IgD-negative memory B cell (primary cell): ENCODE results near the gene MAPRE2. TPM values are rescaled to one million over a fixed set of nuclear protein-coding genes. Genes with fewer than 3 reads are reported as not detected.

Experiments used
- H3K27ac Mint-ChIP-seq, 3 donors: one replicate each; pipeline ENCODE4 v1.8.0; 2020 to 2022; ENCODE audit warnings: mild to moderate bottlenecking in 3 of 3, mixed read lengths in 3 of 3, moderate library complexity in 1 of 3
- H3K27me3 Mint-ChIP-seq: one replicate; pipeline ENCODE4 v1.8.0; 2021; ENCODE audit warnings: mixed read lengths
- H3K36me3 Mint-ChIP-seq: one replicate; pipeline ENCODE4 v1.8.0; 2020; ENCODE audit warnings: mild to moderate bottlenecking, mixed read lengths
- H3K4me1 Mint-ChIP-seq, 3 donors: one replicate each; pipeline ENCODE4 v1.8.0; 2020 to 2022; ENCODE audit warnings: mixed read lengths in 3 of 3, mild to moderate bottlenecking in 1 of 3
- H3K4me3 Mint-ChIP-seq, 4 donors: one replicate each; pipeline ENCODE4 v1.8.0; 2020 to 2022; ENCODE audit warnings: mild to moderate bottlenecking in 4 of 4, mixed read lengths in 4 of 4, moderate library complexity in 3 of 4
- H3K9me3 Mint-ChIP-seq, 3 donors: one replicate each; pipeline ENCODE4 v1.8.0; 2020 to 2021; ENCODE audit warnings: mixed read lengths in 3 of 3, mild to moderate bottlenecking in 1 of 3
- polyA plus RNA-seq: library from polyadenylated mRNA; unstranded; fragments of 300-500 nt; fragmentation: Illumina TruSeq; gene quantifications from one replicate; pipeline ENCODE4 v1.2.3, GENCODE V29; 2021

The MAPRE2 gene
- polyA plus RNA-seq, 1 donor from 2014 or later, result 63.3 TPM

DNA sequence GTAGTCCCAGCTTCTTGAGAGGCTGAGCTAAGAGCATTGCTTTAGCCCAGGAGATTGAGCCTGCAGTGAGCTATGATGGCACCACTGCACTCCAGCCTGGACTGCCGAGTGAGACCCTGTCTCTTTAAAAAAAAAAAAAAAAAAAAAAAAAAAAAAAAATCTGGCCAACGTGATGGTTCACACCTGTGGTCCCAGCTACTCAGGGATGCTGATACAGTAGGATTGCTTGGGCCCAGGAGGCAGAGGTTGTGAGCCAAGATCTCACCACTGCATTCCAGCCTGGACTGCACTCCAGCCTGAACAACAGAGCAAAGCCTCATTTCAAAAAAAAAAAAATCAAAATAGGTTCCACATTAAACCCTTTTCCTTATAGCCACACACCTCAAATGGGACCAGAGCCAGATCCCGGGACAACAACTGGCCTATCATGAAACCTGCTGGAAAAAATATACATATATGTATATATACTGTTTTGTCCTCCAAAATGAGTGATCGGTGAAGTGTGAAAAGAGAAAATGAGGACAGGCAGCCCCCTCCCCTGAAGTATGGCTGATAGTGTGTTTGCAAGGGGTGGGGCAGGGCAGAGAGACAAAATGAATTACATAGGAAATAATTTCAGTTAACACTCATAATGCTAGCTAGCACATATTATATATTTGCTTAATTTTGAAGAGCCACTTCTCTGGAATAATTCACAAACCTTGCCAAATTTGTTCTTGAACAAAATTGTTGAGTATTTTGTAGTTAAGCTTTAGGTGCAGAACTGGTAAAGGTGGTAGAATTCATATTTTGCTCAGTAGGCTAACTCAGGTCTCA lies 22.9 kb downstream of the MAPRE2 start:
- Mint-ChIP-seq H3K4me3 (no peak overlapping the region), H3K27me3 (no peaks in the 10 kb centered on the region), H3K36me3 (no peaks in the 10 kb centered on the region), H3K27ac (no peak overlapping the region), H3K4me1 (peaks cover 21 to 65% (median 34%) of the 10 kb centered on the region in 3 donors), H3K9me3 (no peaks in the 10 kb centered on the region)

DNA sequence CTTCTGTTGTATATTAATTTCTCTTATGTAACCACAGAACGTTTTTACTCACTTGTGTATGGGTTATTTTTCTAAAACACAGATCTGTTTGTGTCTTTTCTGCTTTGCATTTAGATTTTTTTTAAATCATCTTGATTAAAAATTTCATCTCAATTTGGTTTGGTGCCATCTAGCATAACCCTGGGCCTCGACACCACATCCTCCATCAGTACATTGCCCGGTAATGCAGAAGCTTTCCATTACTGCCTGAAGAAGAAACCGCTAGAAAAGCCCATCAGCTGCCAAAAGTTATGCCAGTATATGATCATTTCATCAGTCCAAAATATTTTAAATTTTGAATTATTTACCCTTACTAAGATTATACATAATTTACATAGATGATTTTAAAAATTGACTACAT lies 26.2 kb downstream of the MAPRE2 start:
- H3K27me3 Mint-ChIP-seq, result no peaks in the 10 kb centered on the region
- H3K9me3 Mint-ChIP-seq, result no peaks in the 10 kb centered on the region
- H3K27ac Mint-ChIP-seq, result no peak overlapping the region
- H3K4me3 Mint-ChIP-seq, result no peak overlapping the region
- peaks cover 3% of the 10 kb centered on the region for H3K36me3 Mint-ChIP-seq
- H3K4me1 Mint-ChIP-seq, result peaks cover 26 to 54% (median 32%) of the 10 kb centered on the region in 3 donors

DNA sequence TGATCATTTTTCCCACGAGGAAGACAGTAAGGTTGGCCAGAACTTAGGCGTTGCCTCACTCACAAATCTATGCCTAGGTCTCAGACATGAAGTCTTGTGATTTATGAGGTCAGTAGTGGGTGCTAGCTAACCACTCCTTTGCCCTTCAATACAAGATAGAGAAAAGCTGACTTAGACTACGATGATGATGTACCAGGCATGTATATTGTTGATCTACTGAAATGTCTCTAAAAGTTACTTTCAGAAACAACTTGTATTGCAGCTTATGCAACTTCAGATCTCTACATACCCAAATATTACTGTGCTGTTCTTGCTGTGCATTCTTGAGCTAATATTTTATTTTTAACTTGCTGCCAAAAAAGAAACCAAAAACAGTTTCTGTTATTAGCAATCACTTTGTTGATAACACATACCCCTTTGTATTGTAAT lies 30.6 kb downstream of the MAPRE2 start:
- Mint-ChIP-seq H3K4me1 (peaks cover 16 to 44% (median 37%) of the 10 kb centered on the region in 3 donors), H3K36me3 (peaks cover 5% of the 10 kb centered on the region), H3K4me3 (no peak overlapping the region), H3K27ac (peak overlapping the region in 2 of 3 donors; percentile 1 to 64), H3K27me3 (no peaks in the 10 kb centered on the region), H3K9me3 (no peaks in the 10 kb centered on the region)

DNA sequence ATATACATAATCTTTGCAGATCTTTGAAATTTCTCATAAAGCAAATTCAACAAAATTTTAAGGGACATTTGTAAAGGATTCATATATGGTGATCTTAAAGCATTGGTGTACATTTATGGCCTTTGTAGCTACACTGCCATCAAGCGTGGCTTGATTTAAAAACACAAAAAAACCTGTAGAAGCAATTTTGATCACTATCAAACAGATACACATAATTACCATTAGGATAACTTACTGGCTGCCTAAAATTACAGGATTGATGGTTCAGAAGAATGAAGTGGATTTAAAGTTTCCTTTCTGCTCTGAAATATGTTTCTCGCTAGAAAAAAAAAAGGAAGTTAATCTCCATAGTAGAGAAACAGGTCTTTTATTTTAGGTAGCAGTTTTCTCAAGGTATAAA lies 31.4 kb downstream of the MAPRE2 start:
- Mint-ChIP-seq H3K27me3 (no peaks in the 10 kb centered on the region), H3K4me1 (peaks cover 20 to 38% (median 37%) of the 10 kb centered on the region in 3 donors), H3K27ac (peak overlapping the region in 1 of 3 donors; percentile 28), H3K4me3 (peak overlapping the region in 1 of 4 donors; percentile 10), H3K9me3 (no peaks in the 10 kb centered on the region), H3K36me3 (peaks cover 5% of the 10 kb centered on the region)

DNA sequence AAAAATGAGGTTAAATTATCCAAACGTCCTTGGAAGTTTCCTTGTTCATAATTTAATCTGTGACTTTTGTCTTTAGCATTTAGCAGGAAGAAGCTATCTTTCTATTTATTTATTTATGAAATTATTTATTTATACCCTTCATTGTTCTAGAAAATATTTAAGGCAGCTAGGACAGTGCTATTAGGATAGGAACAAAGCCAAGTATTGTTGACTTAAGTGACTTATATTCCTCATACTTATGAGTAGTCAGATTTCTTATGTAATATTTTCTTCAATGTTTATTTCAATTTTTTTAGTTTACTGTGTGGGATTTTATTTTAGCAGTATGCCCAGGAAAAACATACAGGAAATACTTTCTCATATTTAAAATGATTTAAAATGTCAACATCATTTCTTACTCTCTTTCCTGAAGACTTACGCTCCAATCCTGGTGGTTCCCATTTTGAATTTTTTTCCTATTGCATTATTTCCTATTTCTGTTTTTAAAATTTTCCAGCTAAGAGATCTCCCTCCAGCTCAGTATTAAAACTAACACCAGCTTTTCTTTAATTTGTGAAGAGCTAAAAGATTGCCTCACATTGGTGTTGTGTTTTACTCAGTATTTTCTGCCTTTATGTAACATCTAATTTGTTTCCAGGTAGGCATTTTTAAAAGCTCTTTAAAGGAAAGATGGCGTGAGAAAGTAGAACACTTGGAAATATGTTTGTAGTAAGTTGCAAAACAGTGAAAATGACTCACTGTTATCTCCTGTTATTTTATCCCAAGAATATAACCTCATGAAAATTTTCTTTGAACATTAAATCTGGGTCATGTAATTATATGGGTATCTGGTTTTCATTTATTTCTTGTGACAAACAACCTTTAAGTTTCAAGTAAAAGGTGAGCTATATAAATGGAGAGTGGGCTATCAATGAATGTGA lies 32.2 kb downstream of the MAPRE2 start:
- H3K36me3 Mint-ChIP-seq, result peaks cover 5% of the 10 kb centered on the region
- no peaks in the 10 kb centered on the region for H3K27me3 Mint-ChIP-seq
- H3K9me3 Mint-ChIP-seq, result no peaks in the 10 kb centered on the region
- H3K4me3 Mint-ChIP-seq, result no peak overlapping the region
- peaks cover 20 to 38% (median 37%) of the 10 kb centered on the region in 3 donors for H3K4me1 Mint-ChIP-seq
- peak overlapping the region in 1 of 3 donors; percentile 37 for H3K27ac Mint-ChIP-seq

DNA sequence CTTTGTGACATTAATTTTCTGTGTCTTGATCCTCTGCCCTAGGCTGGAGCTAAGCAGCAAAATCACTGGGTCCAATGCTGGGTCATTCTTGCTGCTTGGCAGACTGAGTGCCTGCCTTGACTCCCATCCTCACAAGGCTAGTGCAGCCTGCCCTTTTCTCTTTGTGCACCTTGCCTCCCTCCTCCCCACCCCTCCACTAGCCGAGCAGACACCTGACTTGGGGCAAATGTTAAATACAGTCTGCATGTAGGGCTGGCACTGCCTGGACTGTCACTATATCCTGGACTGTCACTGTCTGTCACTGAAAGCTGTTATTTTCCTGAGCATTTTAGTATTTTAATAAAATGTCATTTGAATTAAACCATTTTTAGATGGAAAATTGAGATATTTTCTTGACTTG lies 33.4 kb downstream of the MAPRE2 start:
- Mint-ChIP-seq H3K27ac (peak overlapping the region in 1 of 3 donors; percentile 87), H3K36me3 (peaks cover 7% of the 10 kb centered on the region), H3K4me1 (peaks cover 20 to 42% (median 32%) of the 10 kb centered on the region in 3 donors)

DNA sequence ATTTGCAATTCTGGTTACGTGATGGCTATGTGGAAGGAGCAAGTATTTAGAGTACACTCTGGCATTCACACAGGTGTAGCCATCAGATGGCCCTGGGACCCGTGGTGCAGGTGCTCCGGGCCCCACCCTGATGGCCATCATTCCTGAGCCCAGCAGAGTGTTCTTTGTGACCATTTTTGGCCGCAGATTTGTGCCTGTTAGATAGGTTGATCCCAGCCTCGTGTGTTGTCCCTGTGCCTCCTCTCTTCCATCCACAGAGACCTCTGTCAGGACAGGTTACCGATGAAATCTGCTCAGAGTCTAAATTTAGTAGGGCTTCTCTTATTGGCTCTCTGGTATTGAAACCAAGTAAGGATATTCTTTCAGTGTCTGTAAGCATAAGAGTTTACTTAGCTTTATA lies 33.9 kb downstream of the MAPRE2 start:
- H3K4me1 Mint-ChIP-seq, result peaks cover 20 to 43% (median 30%) of the 10 kb centered on the region in 3 donors
- H3K27ac Mint-ChIP-seq, result no peak overlapping the region
- H3K36me3 Mint-ChIP-seq, result peaks cover 7% of the 10 kb centered on the region
- H3K9me3 Mint-ChIP-seq, result no peaks in the 10 kb centered on the region
- no peak overlapping the region for H3K4me3 Mint-ChIP-seq
- H3K27me3 Mint-ChIP-seq, result no peaks in the 10 kb centered on the region

More for the DNA sequence above, 33.4 kb downstream of the MAPRE2 start:
- H3K9me3 Mint-ChIP-seq, result no peaks in the 10 kb centered on the region
- H3K27me3 Mint-ChIP-seq, result no peaks in the 10 kb centered on the region
- H3K4me3 Mint-ChIP-seq, result no peak overlapping the region

DNA sequence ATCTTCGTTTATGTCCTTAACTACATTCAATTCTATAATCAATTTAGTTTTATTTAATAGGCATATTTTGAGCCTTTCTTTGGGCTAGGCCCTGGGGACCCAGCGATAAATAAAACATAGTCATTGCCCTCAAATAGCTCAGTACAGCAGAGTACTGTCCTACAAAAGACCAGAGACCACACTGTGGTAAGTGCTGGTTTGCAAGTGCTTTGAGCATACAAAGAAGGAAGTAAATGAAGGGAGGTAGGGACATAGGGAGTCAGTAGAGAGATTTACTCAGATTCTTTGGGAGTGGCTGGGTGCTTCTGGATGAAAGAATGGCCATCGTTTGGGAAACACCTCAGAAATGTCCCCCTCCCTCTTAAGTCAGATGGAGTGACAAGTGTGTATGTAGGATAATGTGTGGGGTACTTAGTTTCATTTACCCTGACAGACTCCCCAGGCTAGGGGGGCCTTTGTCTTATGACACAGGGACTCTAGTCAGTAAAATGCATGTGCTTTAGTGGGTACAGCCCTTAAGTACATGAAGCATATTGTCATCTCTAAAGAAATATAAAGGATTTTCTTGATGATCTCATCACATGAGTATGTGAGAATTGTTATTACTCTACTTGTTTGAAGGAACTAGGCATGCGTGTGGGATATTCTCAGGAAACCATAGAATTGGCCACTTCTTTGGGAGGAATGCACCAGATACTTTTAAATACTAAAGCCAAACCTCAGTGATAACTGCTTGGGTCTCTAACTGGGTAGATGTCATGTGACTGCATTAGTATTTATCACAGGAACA lies 35.1 kb downstream of the MAPRE2 start:
- Mint-ChIP-seq H3K27ac (no peak overlapping the region), H3K36me3 (peaks cover 8% of the 10 kb centered on the region), H3K27me3 (no peaks in the 10 kb centered on the region), H3K4me3 (no peak overlapping the region), H3K4me1 (peaks cover 20 to 37% (median 28%) of the 10 kb centered on the region in 3 donors), H3K9me3 (no peaks in the 10 kb centered on the region)

DNA sequence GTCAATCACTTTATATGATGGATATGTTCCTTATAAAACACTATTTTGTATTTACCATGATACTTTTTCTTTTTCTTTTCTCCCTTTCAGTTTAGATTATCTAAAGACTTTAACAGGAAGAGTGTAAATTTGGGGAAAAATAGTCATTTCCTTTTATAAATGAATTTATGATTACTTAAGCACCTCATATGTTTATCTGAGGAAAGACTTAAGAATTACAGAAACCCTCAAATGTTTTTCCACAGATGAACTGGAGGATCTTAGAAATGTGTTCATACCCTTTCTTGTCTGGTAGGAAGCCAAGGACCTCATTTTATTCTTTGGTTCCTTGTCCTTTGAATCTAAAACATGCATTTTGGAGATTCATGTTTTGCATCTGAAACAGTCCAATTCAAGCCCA lies 36.7 kb downstream of the MAPRE2 start:
- Mint-ChIP-seq H3K9me3 (no peaks in the 10 kb centered on the region), H3K36me3 (peaks cover 11% of the 10 kb centered on the region), H3K4me1 (peaks cover 9 to 21% (median 17%) of the 10 kb centered on the region in 3 donors), H3K4me3 (no peak overlapping the region), H3K27me3 (no peaks in the 10 kb centered on the region), H3K27ac (no peak overlapping the region)

DNA sequence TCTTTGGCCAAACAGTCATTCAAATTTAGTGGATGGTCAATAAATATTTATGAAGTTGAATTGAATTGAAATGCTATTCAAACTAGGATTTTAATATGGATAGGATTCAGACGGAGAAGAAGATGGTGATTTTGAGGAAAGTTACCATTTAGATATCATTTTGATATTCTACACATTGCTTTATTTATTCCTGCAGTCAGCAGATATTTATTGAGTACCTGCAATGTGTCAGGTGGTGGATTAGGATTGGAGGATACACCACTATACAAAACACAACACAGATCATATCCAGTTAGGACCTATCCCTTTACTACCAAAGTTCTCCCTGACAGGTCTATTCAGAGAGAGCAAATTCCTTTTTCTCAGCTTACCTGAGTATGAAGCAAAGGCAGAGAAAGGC lies 38.8 kb downstream of the MAPRE2 start:
- no peaks in the 10 kb centered on the region for H3K9me3 Mint-ChIP-seq

DNA sequence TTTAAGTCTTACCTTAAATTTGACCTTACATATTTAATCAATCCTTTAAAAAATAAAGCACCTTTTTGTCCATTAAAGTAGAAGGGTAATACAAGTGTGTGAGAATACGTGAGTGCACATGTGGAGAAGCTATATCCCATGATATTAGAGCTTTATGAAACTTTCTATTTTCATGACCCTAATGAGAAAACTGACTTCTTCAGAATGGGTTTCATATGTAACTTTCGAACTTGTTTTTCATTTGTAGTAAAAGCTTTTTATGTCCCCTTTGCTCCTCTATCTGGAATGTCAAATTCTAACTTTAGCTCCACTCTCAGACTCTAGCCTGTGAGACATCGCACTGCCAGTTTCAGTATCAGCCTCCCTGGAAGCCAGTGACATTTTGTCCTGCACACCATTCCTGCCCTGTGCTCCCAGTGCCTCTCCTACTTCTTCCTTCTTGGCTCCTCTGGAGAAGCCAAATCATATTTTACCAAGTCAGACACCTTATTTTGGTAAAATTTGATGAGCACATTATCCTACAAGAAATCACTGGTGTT lies 42.0 kb downstream of the MAPRE2 start:
- Mint-ChIP-seq H3K27me3 (no peaks in the 10 kb centered on the region), H3K4me1 (peaks cover 6 to 17% (median 6%) of the 10 kb centered on the region in 3 donors), H3K36me3 (peaks cover 16% of the 10 kb centered on the region)

More for the DNA sequence above, 38.8 kb downstream of the MAPRE2 start:
- H3K36me3 Mint-ChIP-seq, result peaks cover 13% of the 10 kb centered on the region
- no peaks in the 10 kb centered on the region for H3K27me3 Mint-ChIP-seq
- H3K4me1 Mint-ChIP-seq, result peaks cover 7 to 21% (median 9%) of the 10 kb centered on the region in 3 donors
- no peak overlapping the region for H3K4me3 Mint-ChIP-seq
- H3K27ac Mint-ChIP-seq, result no peak overlapping the region

DNA sequence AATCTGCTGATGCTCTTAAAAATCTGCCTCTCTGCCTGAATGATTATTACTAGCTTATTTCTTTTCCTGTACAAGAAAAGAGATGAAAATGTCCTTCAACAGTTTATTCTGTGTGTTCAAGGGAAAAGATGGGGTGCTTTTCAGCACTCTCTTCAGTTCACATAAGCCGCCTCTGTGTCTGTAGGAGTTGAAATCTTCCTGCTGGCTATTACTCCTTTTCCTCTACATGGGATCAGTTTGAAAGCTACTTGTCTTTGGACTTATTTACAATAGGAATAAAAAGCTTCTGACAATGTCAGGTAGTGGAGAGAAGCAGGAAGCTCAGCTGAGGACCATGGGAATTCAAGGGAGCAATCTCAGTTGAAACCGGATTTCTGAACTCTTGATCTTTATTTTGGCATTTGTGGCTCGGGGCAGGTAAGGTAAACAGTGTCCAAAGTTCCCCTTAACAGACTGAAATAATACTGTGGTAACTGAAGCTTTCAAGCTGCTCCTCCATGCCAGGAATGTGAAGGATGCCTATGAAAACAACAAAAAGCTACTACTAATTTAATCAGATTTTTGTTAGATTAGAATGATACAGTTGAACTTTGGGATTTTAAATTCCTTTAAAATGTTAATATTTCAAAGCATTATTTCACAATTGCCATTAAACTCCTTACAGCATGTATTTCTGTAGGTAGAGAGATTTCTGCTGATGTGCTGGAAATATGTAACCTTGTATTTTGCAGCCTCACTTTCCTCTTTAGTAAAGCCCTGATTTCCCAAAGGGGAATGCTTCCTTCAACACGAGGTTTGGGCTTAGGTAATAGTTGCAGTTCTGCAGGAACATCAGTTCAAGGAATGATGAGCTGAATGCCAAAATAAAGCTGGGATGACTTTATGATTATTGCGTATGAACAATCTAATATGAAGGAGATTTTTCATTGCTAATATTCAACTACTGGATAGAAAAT lies 43.6 kb downstream of the MAPRE2 start:
- Mint-ChIP-seq H3K27me3 (no peaks in the 10 kb centered on the region), H3K27ac (peak overlapping the region in 2 of 3 donors; percentile 19 to 37), H3K9me3 (no peaks in the 10 kb centered on the region), H3K4me3 (no peak overlapping the region), H3K4me1 (peaks cover 10 to 19% (median 11%) of the 10 kb centered on the region in 3 donors), H3K36me3 (peaks cover 21% of the 10 kb centered on the region)

More for the DNA sequence above, 42.0 kb downstream of the MAPRE2 start:
- Mint-ChIP-seq H3K4me3 (no peak overlapping the region), H3K27ac (no peak overlapping the region), H3K9me3 (no peaks in the 10 kb centered on the region)
